HL-60 (cell line): Measurements from ENCODE around the gene FAM136A.
"Not testable (repeated sequence)": the region's sequence is repeated elsewhere in the genome, so short reads cannot be mapped to it uniquely, and the experiment has no call there.

ENCODE experiments used
- DNase-seq, 2 experiments: peaks; one replicate each; pipeline ENCODE4 v3.0.0-alpha.2; 2010 to 2020; ENCODE audit warnings: low read depth in 1 of 2, low spot score in 1 of 2
- H3K27ac ChIP-seq: fragments of 250-450 bp; sonication (Bioruptor Pico); replicated peaks from 2 replicates; pipeline ENCODE4 v1.5.1; 2020; ENCODE audit warnings: mild to moderate bottlenecking, moderate library complexity
- H3K27me3 ChIP-seq: fragments of 250-450 bp; sonication (Bioruptor Pico); 2 replicates; pipeline ENCODE4 v1.5.1; 2021; ENCODE audit warnings: mild to moderate bottlenecking, moderate library complexity; ENCODE audit not compliant: insufficient read depth, poor library complexity, severe bottlenecking
- H3K4me3 ChIP-seq: replicated peaks from 2 replicates; pipeline ENCODE4 v1.5.1; 2011; ENCODE audit warnings: mild to moderate bottlenecking, control low read depth, low read length; ENCODE audit not compliant: insufficient read depth
- CTCF ChIP-seq: IDR thresholded peaks from one replicate; pipeline ENCODE4 v1.5.1; 2011; ENCODE audit warnings: low read length, control low read depth, inconsistent platforms; ENCODE audit not compliant: insufficient read depth
- GABPA ChIP-seq: IDR thresholded peaks from 2 replicates; pipeline ENCODE4 v1.6.1; 2012; ENCODE audit warnings: low read depth
- POLR2AphosphoS5 ChIP-seq: IDR thresholded peaks from 2 replicates; pipeline ENCODE4 v1.6.1; 2012; ENCODE audit warnings: low read depth
- REST ChIP-seq: IDR thresholded peaks from 2 replicates; pipeline ENCODE4 v1.6.1; 2012; ENCODE audit warnings: low read depth; ENCODE audit not compliant: insufficient replicate concordance
- SPI1 ChIP-seq: IDR thresholded peaks from 2 replicates; pipeline ENCODE4 v1.6.1; 2012; ENCODE audit warnings: low read depth, mild to moderate bottlenecking, borderline replicate concordance

Gene FAM136A

DNA sequence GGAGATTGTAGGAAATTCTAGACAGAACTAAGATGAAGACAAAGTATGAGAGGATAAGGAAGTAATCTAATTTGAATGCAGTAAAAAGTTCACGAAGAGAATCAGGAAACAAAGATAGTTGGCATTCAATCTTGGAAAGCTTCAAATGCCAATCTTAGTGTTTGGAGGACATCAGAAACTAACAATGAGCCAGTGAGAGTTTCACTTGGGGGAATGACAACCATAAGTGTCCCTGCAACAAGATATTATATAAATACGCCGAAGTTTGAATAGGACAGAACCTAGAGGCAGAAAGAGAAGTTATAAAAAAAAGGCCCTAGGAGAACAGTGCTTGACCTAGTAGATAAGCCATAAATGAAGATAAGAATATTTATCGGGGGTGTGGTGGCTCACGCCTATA lies 19.4 kb downstream of the FAM136A start:
- H3K4me3 ChIP-seq, result no peak overlapping the region
- no peak for DNase-seq
- H3K27ac ChIP-seq, result no peak overlapping the region
- no peak for TF ChIP-seq POLR2AphosphoS5
- H3K27me3 ChIP-seq, result no peaks in the 10 kb centered on the region

DNA sequence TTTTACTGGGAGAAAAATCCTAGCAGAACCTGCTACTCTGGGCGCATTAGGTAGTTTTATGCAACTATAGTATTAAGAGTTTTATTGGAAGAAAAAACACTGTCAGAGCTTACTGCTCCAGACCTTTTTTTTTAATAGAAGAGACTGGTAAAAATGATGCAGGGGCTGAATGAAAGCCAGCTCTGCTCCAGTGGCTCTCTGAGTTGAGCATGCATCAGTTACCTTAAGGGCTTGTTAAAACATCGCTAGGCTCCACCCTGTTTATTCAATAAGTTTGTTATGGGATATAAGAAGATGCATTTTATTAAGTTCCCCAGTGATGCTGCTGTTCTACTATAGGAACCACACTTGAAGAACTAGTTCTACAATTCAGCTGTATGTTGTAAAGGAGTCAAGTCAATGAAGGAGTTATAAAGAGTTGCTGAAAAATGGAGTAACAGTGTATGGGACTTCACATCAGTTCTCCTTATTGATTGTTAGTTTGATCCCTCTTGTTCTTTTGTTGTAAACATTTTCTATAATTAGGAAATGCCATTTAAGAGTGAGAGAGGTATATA lies 21.5 kb downstream of the FAM136A start:
- no peak overlapping the region for H3K4me3 ChIP-seq
- H3K27me3 ChIP-seq, result no peaks in the 10 kb centered on the region
- TF ChIP-seq SPI1 (no peak), POLR2AphosphoS5 (no peak), GABPA (no peak), CTCF (no peak), REST (no peak)
- DNase-seq, result no peak
- no peak overlapping the region for H3K27ac ChIP-seq

DNA sequence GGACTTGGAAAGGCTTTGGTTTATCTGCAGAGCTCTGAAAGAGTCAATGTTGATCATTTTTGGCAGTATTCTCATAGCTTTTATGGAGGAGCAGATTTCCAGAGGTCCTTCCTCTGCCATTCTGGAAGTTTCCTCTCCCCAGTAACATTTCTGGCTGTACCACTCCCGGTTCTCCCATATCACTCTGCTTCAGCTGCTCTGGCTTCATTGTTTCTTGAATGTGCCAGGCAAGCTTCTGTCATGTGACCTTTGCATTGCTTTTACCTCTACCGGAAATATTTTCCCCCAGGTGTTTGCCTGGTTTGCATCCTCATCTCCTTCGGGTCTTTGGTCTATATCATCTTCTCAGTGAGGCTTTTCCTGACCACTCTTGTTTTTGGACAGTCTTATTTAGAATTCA lies 31.5 kb downstream of the FAM136A start:
- H3K27me3 ChIP-seq, result no peaks in the 10 kb centered on the region
- DNase-seq, result no peak
- H3K27ac ChIP-seq, result no peak overlapping the region
- no peak overlapping the region for H3K4me3 ChIP-seq
- TF ChIP-seq CTCF (no peak), SPI1 (no peak), GABPA (no peak)

- not testable (repeated sequence) for H3K27me3 ChIP-seq, H3K4me3 ChIP-seq, H3K27ac ChIP-seq, DNase-seq
These were observed 32.2 kb downstream of the FAM136A start for GRCh38 chr2:70269422-70270302.

GRCh38 chr2:70266925-70267324 lies 34.9 kb downstream of the FAM136A start:
- H3K27ac ChIP-seq, H3K4me3 ChIP-seq, H3K27me3 ChIP-seq, DNase-seq: not testable (repeated sequence)

DNA sequence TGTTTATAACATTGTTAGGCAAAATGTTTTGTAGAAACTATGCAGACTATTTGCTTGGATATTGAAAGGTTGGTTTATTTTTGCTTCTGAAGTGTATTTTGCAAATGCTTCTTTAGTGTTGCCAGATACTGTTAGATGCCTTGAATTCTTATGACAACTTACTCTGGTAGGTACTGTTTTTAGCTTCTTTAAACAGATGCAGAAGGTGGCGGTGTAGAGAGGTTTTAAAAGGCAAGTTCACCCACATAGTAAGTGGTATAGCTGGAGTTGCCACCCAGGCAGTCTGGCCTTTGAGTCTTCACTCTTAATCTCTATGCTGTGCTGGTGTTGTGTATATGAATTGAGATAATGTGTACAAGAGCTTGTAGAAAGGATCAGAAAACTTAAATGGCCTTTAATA lies 40.4 kb downstream of the FAM136A start:
- Histone ChIP-seq H3K4me3 (no peak overlapping the region), H3K27me3 (no peaks in the 10 kb centered on the region), H3K27ac (no peak overlapping the region)
- TF ChIP-seq REST, result no peak
- TF ChIP-seq SPI1, result no peak
- TF ChIP-seq GABPA, result no peak
- no peak for TF ChIP-seq POLR2AphosphoS5
- no peak for DNase-seq
